HG02678 (cell line): ENCODE results near the gene MOB2.
"Not testable (repeated sequence)": the region's sequence is repeated elsewhere in the genome, so short reads cannot be mapped to it uniquely, and the experiment has no call there.

Experiments used
- ATAC-seq: cut with Tn5 transposase; IDR thresholded peaks from one replicate; pipeline ENCODE4 v1.9.1; 2021; ENCODE audit warnings: mild to moderate bottlenecking, moderate library complexity; ENCODE audit not compliant: unreplicated experiment

The MOB2 gene

DNA sequence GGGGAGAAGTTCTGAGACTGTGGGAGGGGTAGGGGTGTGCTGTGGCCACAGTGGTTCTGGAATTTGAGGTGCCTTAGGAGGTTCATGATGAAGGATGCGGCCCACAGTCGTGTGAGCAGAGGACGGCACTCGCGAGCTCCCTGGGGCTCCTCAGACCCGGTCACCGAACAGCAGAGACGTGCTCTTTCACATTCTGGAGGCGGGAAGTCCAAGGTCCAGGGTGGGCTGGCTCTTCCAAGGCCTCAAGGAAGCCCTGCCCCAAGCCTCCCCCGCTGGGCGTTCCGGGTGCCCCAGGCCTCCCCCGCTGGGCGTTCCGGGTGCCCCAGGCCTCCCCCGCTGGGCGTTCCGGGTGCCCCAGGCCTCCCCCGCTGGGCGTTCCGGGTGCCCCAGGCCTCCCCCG, 63.2 kb downstream of the MOB2 start:
- ATAC-seq: not testable (repeated sequence)

DNA sequence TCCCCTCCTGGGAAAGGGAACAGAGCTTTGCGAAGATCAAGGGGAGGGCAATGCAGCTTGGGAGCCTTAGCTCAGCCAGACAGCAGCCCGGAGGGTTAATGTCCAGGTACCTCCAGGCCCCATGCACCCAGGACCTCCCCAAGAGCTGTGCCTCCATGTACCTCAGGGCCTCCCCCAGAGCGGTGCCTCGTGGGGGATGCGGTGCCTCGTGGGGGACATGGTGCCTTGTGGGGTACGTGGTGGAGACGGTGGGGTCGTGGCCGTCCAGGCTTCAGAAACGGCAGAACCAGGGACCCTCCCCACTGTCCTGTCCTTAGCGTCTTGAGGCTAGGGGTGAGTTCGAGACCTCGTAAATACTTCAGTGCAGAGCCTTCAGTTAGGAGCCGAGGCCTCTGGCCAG, 63.6 kb downstream of the MOB2 start:
- no peak for ATAC-seq

DNA sequence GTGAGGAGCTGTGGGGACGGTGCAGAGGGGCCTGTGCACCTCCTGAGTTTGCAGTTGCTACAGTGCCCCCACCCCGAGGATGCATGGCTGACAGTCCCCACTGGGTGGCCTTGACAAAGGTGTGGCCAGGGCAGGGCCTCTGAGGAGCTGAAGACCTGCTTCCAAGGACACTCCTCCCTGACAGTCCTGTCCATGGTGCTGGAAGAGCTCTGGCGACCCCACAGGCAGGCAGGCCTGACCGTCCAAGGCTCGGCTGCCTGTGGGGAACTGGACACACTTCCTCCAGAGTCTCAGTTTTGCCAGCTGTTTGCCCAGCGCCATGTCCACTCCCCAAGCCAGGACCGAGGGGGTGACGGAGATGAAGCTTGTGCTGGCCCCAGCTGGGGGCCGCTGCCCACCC, 64.1 kb downstream of the MOB2 start:
- ATAC-seq: no peak

DNA sequence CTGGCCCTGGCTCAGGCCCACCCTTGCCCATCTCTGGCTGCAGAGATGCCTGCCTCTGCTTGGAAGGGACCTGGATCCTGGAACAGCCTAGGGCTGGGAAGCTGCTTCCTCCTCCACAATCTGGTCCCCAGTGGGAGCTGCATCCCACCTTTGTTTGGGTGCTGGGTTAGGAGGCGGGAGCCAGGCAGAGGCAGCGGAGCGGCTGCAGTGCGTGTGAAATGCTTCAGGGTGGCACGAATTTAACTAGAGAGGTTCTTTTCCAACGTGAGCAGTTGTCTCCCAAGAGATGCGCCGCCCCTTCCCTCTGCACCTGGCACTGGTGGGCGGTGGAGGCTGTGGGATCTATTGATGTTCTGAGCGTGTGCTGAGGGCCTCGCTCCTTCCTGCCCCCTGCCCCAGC, 65.3 kb downstream of the MOB2 start:
- no peak for ATAC-seq

DNA sequence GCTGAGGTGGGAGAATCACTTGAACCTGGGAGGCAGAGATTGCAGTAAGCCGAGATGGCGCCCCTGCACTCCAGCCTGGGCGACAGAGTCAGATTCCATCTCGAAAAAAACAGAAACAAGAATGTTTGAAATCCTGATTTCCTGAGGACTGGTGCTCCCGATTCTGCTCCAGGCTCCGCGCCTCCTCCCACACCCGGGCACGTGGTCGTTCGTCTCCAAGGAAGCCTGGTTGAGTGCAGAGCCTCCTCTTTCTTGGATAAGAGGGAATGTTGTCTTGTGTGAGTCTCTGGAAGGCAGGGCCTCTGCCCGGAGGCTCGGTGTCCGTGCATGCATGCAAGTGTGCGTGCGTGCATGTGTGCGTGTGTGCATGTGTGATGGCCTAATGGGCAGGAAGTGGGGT, 66.8 kb downstream of the MOB2 start:
- ATAC-seq: no peak
